Testis (tissue), 2 donors: ENCODE data around the gene PDF.

ENCODE experiments used
- POLR2A ChIP-seq: fragments of 450-650 bp; IDR thresholded peaks from one replicate; pipeline ENCODE4 v1.6.1; 2017; ENCODE audit warnings: antibody characterized with exemption, mild to moderate bottlenecking, moderate library complexity
- TF ChIP-seq, protein P1 (sequence below), 3 experiments: fragments of 450-650 bp in 2 of 3; fragments of 200-600 bp in 1 of 3; sonication (generic) in 1 of 3; IDR thresholded peaks; one replicate each; pipeline ENCODE4 v1.5.1; 2016 to 2019; ENCODE audit warnings: antibody characterized with exemption in 3 of 3, mild to moderate bottlenecking in 2 of 3, moderate library complexity in 1 of 3

DNA sequence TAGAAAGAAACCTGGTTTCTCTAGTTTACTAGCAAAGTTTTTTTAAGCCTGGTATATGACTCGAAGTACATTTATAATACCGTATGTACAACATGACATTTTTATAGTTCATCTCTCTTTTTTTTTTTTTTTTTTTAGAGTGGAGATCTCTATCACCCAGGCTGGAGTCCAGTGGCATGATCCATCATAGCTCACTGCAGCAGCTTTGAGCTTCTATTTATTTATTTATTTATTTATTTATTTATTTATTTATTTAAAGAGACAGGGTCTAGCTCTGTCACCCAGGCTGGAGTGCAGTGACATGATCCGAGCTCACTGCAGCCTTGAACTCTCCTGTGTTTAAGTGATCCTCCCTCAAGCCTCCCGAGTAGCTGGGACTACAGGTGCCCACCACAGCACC, 45.1 kb downstream of the PDF start:
- TF ChIP-seq, protein P1, sequence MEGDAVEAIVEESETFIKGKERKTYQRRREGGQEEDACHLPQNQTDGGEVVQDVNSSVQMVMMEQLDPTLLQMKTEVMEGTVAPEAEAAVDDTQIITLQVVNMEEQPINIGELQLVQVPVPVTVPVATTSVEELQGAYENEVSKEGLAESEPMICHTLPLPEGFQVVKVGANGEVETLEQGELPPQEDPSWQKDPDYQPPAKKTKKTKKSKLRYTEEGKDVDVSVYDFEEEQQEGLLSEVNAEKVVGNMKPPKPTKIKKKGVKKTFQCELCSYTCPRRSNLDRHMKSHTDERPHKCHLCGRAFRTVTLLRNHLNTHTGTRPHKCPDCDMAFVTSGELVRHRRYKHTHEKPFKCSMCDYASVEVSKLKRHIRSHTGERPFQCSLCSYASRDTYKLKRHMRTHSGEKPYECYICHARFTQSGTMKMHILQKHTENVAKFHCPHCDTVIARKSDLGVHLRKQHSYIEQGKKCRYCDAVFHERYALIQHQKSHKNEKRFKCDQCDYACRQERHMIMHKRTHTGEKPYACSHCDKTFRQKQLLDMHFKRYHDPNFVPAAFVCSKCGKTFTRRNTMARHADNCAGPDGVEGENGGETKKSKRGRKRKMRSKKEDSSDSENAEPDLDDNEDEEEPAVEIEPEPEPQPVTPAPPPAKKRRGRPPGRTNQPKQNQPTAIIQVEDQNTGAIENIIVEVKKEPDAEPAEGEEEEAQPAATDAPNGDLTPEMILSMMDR (IDR thresholded peaks at IDR 0.05): no peak
- no peak for TF ChIP-seq POLR2A
